HEK293 (cell line): Measurements from ENCODE around the gene CIB4.

Experiments
- CTCF ChIA-PET: fragments of 350-600 bp; formaldehyde crosslinking; extraction: SDS; loops from one replicate; lab custom pipeline; 2021; ENCODE audit warnings: antibody characterized with exemption; lab: Yijun Ruan, JAX
- POLR2A ChIA-PET: fragments of 300-600 bp; formaldehyde crosslinking; extraction: SDS; loops from one replicate; lab custom pipeline; 2020; ENCODE audit warnings: antibody characterized with exemption, inconsistent platforms; lab: Yijun Ruan, JAX
- H3K27ac ChIP-seq: fragments of 200-500 bp; sonication (Bioruptor generic); 2 replicates; pipeline ENCODE4 v1.5.1; 2014; ENCODE audit warnings: low read depth, low read length, control low read depth, inconsistent platforms; ENCODE audit errors: extremely low read depth
- H3K36me3 ChIP-seq, 2 experiments: fragments of 200-500 bp in 1 of 2; sonication (Bioruptor generic) in 1 of 2; 1 replicate in 1 of 2; 2 replicates in 1 of 2; pipeline ENCODE4 v1.5.1; 2014 to 2017; ENCODE audit warnings: inconsistent platforms in 2 of 2, low read length in 2 of 2; ENCODE audit not compliant: control insufficient read depth in 2 of 2, insufficient read depth in 1 of 2
- H3K4me1 ChIP-seq: fragments of 200-500 bp; sonication (Bioruptor generic); 2 replicates; pipeline ENCODE4 v1.5.1; 2014; ENCODE audit warnings: mild to moderate bottlenecking, low read length, inconsistent platforms; ENCODE audit not compliant: control insufficient read depth, insufficient read depth
- H3K4me3 ChIP-seq: 2 replicates; pipeline ENCODE4 v1.5.1; 2011; ENCODE audit warnings: low read depth, mild to moderate bottlenecking, control low read depth, low read length, moderate library complexity
- H3K9me3 ChIP-seq: fragments of 200-500 bp; sonication (Bioruptor generic); 2 replicates; pipeline ENCODE4 v1.5.1; 2014; ENCODE audit warnings: low read depth, low read length, inconsistent platforms; ENCODE audit not compliant: control insufficient read depth, insufficient read depth
- KLF1 ChIP-seq: fragments of 450-650 bp; formaldehyde crosslinking; IDR thresholded peaks from 2 replicates; pipeline ENCODE4 v1.5.1; 2016; ENCODE audit warnings: missing biosample characterization, missing genetic modification characterization
- MZF1 ChIP-seq: fragments of 450-650 bp; formaldehyde crosslinking; IDR thresholded peaks from 2 replicates; pipeline ENCODE4 v1.5.1; 2017; ENCODE audit warnings: missing biosample characterization, missing genetic modification characterization, borderline replicate concordance
- SP7 ChIP-seq: fragments of 450-650 bp; formaldehyde crosslinking; IDR thresholded peaks from 2 replicates; pipeline ENCODE4 v1.5.1; 2016; ENCODE audit warnings: missing biosample characterization, missing genetic modification characterization
- YY2 ChIP-seq: fragments of 450-650 bp; formaldehyde crosslinking; IDR thresholded peaks from 2 replicates; pipeline ENCODE4 v1.5.1; 2016; ENCODE audit warnings: missing biosample characterization, missing genetic modification characterization
- ZNF16 ChIP-seq: fragments of 450-650 bp; formaldehyde crosslinking; IDR thresholded peaks from 2 replicates; pipeline ENCODE4 v1.5.1; 2016; ENCODE audit warnings: low read depth, missing biosample characterization, missing genetic modification characterization
- ZNF221 ChIP-seq: fragments of 450-650 bp; formaldehyde crosslinking; IDR thresholded peaks from 2 replicates; pipeline ENCODE4 v1.5.1; 2017; ENCODE audit warnings: missing biosample characterization, missing genetic modification characterization, borderline replicate concordance
- ZNF248 ChIP-seq: fragments of 450-650 bp; formaldehyde crosslinking; IDR thresholded peaks from 2 replicates; pipeline ENCODE4 v1.5.1; 2017; ENCODE audit warnings: missing biosample characterization, missing genetic modification characterization
- ZNF302 ChIP-seq: fragments of 450-650 bp; formaldehyde crosslinking; IDR thresholded peaks from 2 replicates; pipeline ENCODE4 v1.5.1; 2016; ENCODE audit warnings: missing biosample characterization, missing genetic modification characterization, low read depth
- ZNF423 ChIP-seq: fragments of 450-650 bp; formaldehyde crosslinking; IDR thresholded peaks from 2 replicates; pipeline ENCODE4 v1.5.1; 2016; ENCODE audit warnings: missing biosample characterization, missing genetic modification characterization
- ZNF433 ChIP-seq: fragments of 450-650 bp; formaldehyde crosslinking; IDR thresholded peaks from 2 replicates; pipeline ENCODE4 v1.5.1; 2016; ENCODE audit warnings: missing biosample characterization, missing genetic modification characterization, low read depth
- ZNF549 ChIP-seq: fragments of 450-650 bp; IDR thresholded peaks from 2 replicates; pipeline ENCODE4 v1.5.1; 2018; ENCODE audit warnings: missing biosample characterization, missing genetic modification characterization, mild to moderate bottlenecking, inconsistent platforms, moderate library complexity
- ZNF624 ChIP-seq: fragments of 450-650 bp; formaldehyde crosslinking; IDR thresholded peaks from 2 replicates; pipeline ENCODE4 v1.5.1; 2017; ENCODE audit warnings: missing biosample characterization, missing genetic modification characterization
- ZNF707 ChIP-seq: fragments of 450-650 bp; formaldehyde crosslinking; IDR thresholded peaks from 2 replicates; pipeline ENCODE4 v1.5.1; 2016; ENCODE audit warnings: missing biosample characterization, missing genetic modification characterization
- ZNF76 ChIP-seq: fragments of 450-650 bp; formaldehyde crosslinking; IDR thresholded peaks from 2 replicates; pipeline ENCODE4; 2016; ENCODE audit warnings: low read depth, missing biosample characterization, missing genetic modification characterization, borderline replicate concordance
- ZNF777 ChIP-seq: fragments of 450-650 bp; formaldehyde crosslinking; IDR thresholded peaks from 2 replicates; pipeline ENCODE4 v1.5.1; 2017; ENCODE audit warnings: missing biosample characterization, missing genetic modification characterization, borderline replicate concordance
- TF ChIP-seq, protein P1 (sequence below): fragments of 450-650 bp; formaldehyde crosslinking; IDR thresholded peaks from 2 replicates; pipeline ENCODE4 v1.5.1; 2017; ENCODE audit warnings: missing biosample characterization, missing genetic modification characterization
- TF ChIP-seq, protein P2 (sequence below): fragments of 450-650 bp; formaldehyde crosslinking; IDR thresholded peaks from 2 replicates; pipeline ENCODE4 v1.5.1; 2016; ENCODE audit warnings: missing biosample characterization, missing genetic modification characterization
- TF ChIP-seq, protein P3 (sequence below): fragments of 450-650 bp; formaldehyde crosslinking; IDR thresholded peaks from 2 replicates; pipeline ENCODE4 v1.5.1; 2016; ENCODE audit warnings: missing biosample characterization, missing genetic modification characterization
- TF ChIP-seq, protein P4 (sequence below): fragments of 450-650 bp; formaldehyde crosslinking; IDR thresholded peaks from 2 replicates; pipeline ENCODE4 v1.5.1; 2016; ENCODE audit warnings: missing biosample characterization, missing genetic modification characterization

The CIB4 gene

DNA sequence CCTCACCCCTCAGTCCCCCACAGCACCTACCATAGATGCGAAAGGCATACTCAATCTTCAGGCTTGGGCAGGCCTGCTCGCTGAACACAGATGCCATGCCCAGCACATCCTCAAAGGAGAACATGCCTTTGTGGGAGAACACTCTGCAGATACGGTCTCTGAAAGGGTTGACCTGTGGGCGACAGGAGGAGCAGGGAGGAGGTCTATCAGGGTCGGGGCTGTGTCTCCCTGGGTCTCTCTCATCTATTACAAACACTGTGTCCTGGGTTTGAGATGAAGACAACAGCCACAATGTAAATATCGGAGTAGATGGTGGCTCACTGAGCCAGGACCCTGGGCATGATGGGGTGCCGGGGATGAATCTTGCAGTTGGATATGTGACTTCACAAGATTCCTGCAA lies 46.0 kb downstream of the CIB4 start:
- ChIA-PET CTCF (no interaction called here), POLR2A (no interaction called here)
- Histone ChIP-seq H3K4me1 (no peaks in the 10 kb centered on the region), H3K9me3 (no peaks in the 10 kb centered on the region), H3K27ac (no peak overlapping the region), H3K36me3 (no peaks in the 10 kb centered on the region), H3K4me3 (no peak overlapping the region)
- no peak for TF ChIP-seq ZNF16 (tag by site-specific recombination)
- TF ChIP-seq ZNF707, result no peak
- TF ChIP-seq ZNF423 (tag by site-specific recombination), result no peak
- TF ChIP-seq SP7, result no peak
- TF ChIP-seq ZNF302 (tag by site-specific recombination), result no peak
- TF ChIP-seq MZF1 (tag by site-specific recombination), result no peak
- TF ChIP-seq ZNF76 (tag by site-specific recombination), result no peak
- no peak for TF ChIP-seq ZNF433 (tag by site-specific recombination)
- TF ChIP-seq, protein P1, sequence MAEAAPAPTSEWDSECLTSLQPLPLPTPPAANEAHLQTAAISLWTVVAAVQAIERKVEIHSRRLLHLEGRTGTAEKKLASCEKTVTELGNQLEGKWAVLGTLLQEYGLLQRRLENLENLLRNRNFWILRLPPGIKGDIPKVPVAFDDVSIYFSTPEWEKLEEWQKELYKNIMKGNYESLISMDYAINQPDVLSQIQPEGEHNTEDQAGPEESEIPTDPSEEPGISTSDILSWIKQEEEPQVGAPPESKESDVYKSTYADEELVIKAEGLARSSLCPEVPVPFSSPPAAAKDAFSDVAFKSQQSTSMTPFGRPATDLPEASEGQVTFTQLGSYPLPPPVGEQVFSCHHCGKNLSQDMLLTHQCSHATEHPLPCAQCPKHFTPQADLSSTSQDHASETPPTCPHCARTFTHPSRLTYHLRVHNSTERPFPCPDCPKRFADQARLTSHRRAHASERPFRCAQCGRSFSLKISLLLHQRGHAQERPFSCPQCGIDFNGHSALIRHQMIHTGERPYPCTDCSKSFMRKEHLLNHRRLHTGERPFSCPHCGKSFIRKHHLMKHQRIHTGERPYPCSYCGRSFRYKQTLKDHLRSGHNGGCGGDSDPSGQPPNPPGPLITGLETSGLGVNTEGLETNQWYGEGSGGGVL (tag by site-specific recombination), result no peak
- TF ChIP-seq ZNF248 (tag by site-specific recombination), result no peak
- no peak for TF ChIP-seq ZNF624
- no peak for TF ChIP-seq YY2 (tag by site-specific recombination)
- TF ChIP-seq, protein P2, sequence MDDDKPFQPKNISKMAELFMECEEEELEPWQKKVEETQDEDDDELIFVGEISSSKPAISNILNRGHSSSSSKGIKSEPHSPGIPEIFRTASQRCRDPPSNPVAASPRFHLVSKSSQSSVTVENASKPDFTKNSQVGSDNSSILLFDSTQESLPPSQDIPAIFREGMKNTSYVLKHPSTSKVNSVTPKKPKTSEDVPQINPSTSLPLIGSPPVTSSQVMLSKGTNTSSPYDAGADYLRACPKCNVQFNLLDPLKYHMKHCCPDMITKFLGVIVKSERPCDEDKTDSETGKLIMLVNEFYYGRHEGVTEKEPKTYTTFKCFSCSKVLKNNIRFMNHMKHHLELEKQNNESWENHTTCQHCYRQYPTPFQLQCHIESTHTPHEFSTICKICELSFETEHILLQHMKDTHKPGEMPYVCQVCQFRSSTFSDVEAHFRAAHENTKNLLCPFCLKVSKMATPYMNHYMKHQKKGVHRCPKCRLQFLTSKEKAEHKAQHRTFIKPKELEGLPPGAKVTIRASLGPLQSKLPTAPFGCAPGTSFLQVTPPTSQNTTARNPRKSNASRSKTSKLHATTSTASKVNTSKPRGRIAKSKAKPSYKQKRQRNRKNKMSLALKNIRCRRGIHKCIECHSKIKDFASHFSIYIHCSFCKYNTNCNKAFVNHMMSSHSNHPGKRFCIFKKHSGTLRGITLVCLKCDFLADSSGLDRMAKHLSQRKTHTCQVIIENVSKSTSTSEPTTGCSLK (tag by site-specific recombination), result no peak
- TF ChIP-seq ZNF777 (tag by site-specific recombination), result no peak
- TF ChIP-seq, protein P3, sequence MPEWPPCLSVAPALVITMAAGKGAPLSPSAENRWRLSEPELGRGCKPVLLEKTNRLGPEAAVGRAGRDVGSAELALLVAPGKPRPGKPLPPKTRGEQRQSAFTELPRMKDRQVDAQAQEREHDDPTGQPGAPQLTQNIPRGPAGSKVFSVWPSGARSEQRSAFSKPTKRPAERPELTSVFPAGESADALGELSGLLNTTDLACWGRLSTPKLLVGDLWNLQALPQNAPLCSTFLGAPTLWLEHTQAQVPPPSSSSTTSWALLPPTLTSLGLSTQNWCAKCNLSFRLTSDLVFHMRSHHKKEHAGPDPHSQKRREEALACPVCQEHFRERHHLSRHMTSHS, result no peak
- no peak for TF ChIP-seq ZNF549 (tag by site-specific recombination)
- no peak for TF ChIP-seq KLF1 (tag by site-specific recombination)
- TF ChIP-seq, protein P4, sequence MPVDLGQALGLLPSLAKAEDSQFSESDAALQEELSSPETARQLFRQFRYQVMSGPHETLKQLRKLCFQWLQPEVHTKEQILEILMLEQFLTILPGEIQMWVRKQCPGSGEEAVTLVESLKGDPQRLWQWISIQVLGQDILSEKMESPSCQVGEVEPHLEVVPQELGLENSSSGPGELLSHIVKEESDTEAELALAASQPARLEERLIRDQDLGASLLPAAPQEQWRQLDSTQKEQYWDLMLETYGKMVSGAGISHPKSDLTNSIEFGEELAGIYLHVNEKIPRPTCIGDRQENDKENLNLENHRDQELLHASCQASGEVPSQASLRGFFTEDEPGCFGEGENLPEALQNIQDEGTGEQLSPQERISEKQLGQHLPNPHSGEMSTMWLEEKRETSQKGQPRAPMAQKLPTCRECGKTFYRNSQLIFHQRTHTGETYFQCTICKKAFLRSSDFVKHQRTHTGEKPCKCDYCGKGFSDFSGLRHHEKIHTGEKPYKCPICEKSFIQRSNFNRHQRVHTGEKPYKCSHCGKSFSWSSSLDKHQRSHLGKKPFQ (tag by site-specific recombination), result no peak
- no peak for TF ChIP-seq ZNF221
